Measurements from ENCODE around the gene APOD.
"Not testable (repeated sequence)": the region's sequence is repeated elsewhere in the genome, so short reads cannot be mapped to it uniquely, and the experiment has no call there.

Gene APOD

GRCh38 chr3:195583831-195584542 is at the start of gene APOD:
APOD (minus strand) TSS chr3:195583940; CDS start chr3:195579461, 4,479 bp downstream.
- in situ Hi-C loops (cut with HindIII; ENCODE audit: low sequenced_read_pairs), result no loop called here

- in situ Hi-C loops (cut with HindIII; ENCODE audit: low sequenced_read_pairs), result not testable (repeated sequence)
Observed at GRCh38 chr3:195633351-195633750, 49.6 kb upstream of the APOD start.

- in situ Hi-C loops (cut with HindIII; ENCODE audit: low sequenced_read_pairs), result not testable (repeated sequence)
Observed at GRCh38 chr3:195632501-195633185, 48.9 kb upstream of the APOD start.

- in situ Hi-C loops (cut with HindIII; ENCODE audit: low sequenced_read_pairs), result not testable (repeated sequence)
Observed at GRCh38 chr3:195632046-195632445, 48.3 kb upstream of the APOD start.

- in situ Hi-C loops (cut with HindIII; ENCODE audit: low sequenced_read_pairs), result not testable (repeated sequence)
Observed at GRCh38 chr3:195630938-195631495, 47.3 kb upstream of the APOD start.

GRCh38 chr3:195630086-195630917 is 46.6 kb upstream of the APOD start:
- in situ Hi-C loops (cut with HindIII; ENCODE audit: low sequenced_read_pairs), result not testable (repeated sequence)

GRCh38 chr3:195629682-195630081 is 45.9 kb upstream of the APOD start:
- in situ Hi-C loops (cut with HindIII; ENCODE audit: low sequenced_read_pairs), result not testable (repeated sequence)

- in situ Hi-C loops (cut with HindIII; ENCODE audit: low sequenced_read_pairs), result not testable (repeated sequence)
Observed at GRCh38 chr3:195628386-195628920, 44.7 kb upstream of the APOD start.

- in situ Hi-C loops (cut with HindIII; ENCODE audit: low sequenced_read_pairs), result not testable (repeated sequence)
Observed at GRCh38 chr3:195627515-195628385, 44.0 kb upstream of the APOD start.

GRCh38 chr3:195624603-195625560 is 41.1 kb upstream of the APOD start:
- in situ Hi-C loops (cut with HindIII; ENCODE audit: low sequenced_read_pairs), result not testable (repeated sequence)

- in situ Hi-C loops (cut with HindIII; ENCODE audit: low sequenced_read_pairs), result not testable (repeated sequence)
Observed at GRCh38 chr3:195624171-195624570, 40.4 kb upstream of the APOD start.

- in situ Hi-C loops (cut with HindIII; ENCODE audit: low sequenced_read_pairs), result not testable (repeated sequence)
Observed at GRCh38 chr3:195623217-195623965, 39.7 kb upstream of the APOD start.

- in situ Hi-C loops (cut with HindIII; ENCODE audit: low sequenced_read_pairs), result not testable (repeated sequence)
Observed at GRCh38 chr3:195622523-195623170, 38.9 kb upstream of the APOD start.

- in situ Hi-C loops (cut with HindIII; ENCODE audit: low sequenced_read_pairs), result not testable (repeated sequence)
Observed at GRCh38 chr3:195622012-195622411, 38.3 kb upstream of the APOD start.

GRCh38 chr3:195621095-195621494 is 37.4 kb upstream of the APOD start:
- in situ Hi-C loops (cut with HindIII; ENCODE audit: low sequenced_read_pairs), result not testable (repeated sequence)

- in situ Hi-C loops (cut with HindIII; ENCODE audit: low sequenced_read_pairs), result not testable (repeated sequence)
Observed at GRCh38 chr3:195620476-195620875, 36.7 kb upstream of the APOD start.

- in situ Hi-C loops (cut with HindIII; ENCODE audit: low sequenced_read_pairs), result not testable (repeated sequence)
Observed at GRCh38 chr3:195619591-195620369, 36.0 kb upstream of the APOD start.
